ENCODE data around the gene BMERB1. TPM values are rescaled to one million over a fixed set of nuclear protein-coding genes. Genes with fewer than 3 reads are reported as not detected.

BMERB1 gene
- total and polyA plus RNA-seq, 9 of the 15 experiments (the other 6 are each of a cell fraction or from before 2014, with no cell fraction given), result 0.29 to 2.9 (median 0.94) TPM

DNA sequence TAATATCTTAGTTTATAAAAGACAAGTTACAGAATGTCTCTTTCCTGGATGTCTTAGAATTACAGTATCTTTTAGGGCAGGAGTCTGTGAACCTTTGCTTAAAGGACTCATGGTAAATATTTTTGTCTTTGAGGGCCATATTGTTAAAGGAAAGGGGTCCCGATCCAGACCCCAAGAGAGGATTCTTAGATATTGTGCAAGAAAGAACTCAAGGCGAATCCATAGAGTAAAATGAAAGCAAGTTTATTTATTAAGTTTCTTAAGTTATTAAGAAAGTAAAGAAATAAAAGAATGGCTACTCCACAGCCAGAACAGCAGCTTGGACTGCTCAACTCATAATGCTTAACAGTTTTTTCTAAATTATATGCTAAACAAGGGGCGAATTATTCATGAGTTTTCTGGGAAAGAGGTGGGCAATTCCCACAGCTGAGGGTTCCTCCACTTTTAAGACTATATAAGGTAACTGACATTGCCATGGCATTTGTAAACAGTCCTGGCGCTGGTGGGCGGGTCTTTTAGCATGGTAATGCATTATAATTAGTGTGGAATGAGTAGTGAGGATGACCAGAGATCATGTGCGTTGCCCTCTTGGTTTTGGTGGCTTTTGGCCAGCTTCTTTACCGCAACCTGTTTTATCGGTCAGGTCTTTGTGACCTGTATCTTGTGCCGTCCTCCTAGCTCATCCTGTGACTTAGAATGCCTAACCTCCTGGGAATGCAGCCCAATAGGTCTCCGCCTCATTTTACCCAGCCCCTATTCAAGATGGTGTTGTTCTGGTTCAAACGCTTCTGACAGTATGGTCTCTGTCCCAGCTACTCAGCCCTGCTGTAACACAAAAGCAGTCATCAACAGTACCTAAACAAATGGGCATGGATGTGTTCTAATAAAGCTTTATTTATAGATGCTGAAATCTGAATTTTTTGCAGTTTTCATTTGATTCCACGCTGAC is 53.2 kb downstream of the BMERB1 start (continued):
- TF ChIP-seq NR2C1 (IDR thresholded peaks at IDR 0.05) (no peak), NR2C1 (tag; IDR thresholded peaks at IDR 0.05) (peak; percentile 62; the same call in 1 of the 2 replicates), KDM4B (IDR thresholded peaks at IDR 0.05; ENCODE audit: borderline replicate concordance in 2 of 2, low read depth in 1 of 2) (no peak), ZNF212 (CRISPR knock-in tag; IDR thresholded peaks at IDR 0.05) (no peak), CUX1 (CRISPR knock-in tag; IDR thresholded peaks at IDR 0.05) (peak; percentile 78), ZNF384 (IDR thresholded peaks at IDR 0.05; ENCODE audit: low read depth, low read length) (no peak), GABPB2 (CRISPR knock-in tag; conservative IDR thresholded peaks at IDR 0.05) (no peak), BHLHE40 (IDR thresholded peaks at IDR 0.05; ENCODE audit: low read length) (peak; percentile 40; the same call in 1 of the 2 replicates), PCBP1 (IDR thresholded peaks at IDR 0.05; ENCODE audit: low read depth, low read length, poor library complexity, severe bottlenecking) (no peak), BCL6 (CRISPR knock-in tag; IDR thresholded peaks at IDR 0.05) (0 out of 2 replicates have a peak, but pooled peaks have one; percentile 24), HCFC1 (IDR thresholded peaks at IDR 0.05; ENCODE audit: low read depth, low read length) (no peak), NCOA1 (IDR thresholded peaks at IDR 0.05; ENCODE audit: low read depth) (no peak), SMAD3 (CRISPR knock-in tag; conservative IDR thresholded peaks at IDR 0.05) (peak; percentile 81), RCOR1 (IDR thresholded peaks at IDR 0.05; ENCODE audit: borderline replicate concordance in 1 of 2, low read depth in 2 of 2, low read length in 2 of 2) (0 out of 4 replicates have a peak, but pooled peaks of 1 of the 2 experiments have one; percentile 7)
- TF ChIP-seq, protein P1, sequence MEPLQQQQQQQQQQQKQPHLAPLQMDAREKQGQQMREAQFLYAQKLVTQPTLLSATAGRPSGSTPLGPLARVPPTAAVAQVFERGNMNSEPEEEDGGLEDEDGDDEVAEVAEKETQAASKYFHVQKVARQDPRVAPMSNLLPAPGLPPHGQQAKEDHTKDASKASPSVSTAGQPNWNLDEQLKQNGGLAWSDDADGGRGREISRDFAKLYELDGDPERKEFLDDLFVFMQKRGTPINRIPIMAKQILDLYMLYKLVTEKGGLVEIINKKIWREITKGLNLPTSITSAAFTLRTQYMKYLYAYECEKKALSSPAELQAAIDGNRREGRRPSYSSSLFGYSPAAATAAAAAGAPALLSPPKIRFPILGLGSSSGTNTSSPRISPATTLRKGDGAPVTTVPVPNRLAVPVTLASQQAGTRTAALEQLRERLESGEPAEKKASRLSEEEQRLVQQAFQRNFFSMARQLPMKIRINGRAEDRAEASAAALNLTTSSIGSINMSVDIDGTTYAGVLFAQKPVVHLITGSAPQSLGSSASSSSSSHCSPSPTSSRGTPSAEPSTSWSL (CRISPR knock-in tag; IDR thresholded peaks at IDR 0.05; ENCODE audit: borderline replicate concordance), result no peak
- TF ChIP-seq, protein P2, sequence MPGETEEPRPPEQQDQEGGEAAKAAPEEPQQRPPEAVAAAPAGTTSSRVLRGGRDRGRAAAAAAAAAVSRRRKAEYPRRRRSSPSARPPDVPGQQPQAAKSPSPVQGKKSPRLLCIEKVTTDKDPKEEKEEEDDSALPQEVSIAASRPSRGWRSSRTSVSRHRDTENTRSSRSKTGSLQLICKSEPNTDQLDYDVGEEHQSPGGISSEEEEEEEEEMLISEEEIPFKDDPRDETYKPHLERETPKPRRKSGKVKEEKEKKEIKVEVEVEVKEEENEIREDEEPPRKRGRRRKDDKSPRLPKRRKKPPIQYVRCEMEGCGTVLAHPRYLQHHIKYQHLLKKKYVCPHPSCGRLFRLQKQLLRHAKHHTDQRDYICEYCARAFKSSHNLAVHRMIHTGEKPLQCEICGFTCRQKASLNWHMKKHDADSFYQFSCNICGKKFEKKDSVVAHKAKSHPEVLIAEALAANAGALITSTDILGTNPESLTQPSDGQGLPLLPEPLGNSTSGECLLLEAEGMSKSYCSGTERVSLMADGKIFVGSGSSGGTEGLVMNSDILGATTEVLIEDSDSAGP (CRISPR knock-in tag; IDR thresholded peaks at IDR 0.05), result no peak
- TF ChIP-seq, protein P3, sequence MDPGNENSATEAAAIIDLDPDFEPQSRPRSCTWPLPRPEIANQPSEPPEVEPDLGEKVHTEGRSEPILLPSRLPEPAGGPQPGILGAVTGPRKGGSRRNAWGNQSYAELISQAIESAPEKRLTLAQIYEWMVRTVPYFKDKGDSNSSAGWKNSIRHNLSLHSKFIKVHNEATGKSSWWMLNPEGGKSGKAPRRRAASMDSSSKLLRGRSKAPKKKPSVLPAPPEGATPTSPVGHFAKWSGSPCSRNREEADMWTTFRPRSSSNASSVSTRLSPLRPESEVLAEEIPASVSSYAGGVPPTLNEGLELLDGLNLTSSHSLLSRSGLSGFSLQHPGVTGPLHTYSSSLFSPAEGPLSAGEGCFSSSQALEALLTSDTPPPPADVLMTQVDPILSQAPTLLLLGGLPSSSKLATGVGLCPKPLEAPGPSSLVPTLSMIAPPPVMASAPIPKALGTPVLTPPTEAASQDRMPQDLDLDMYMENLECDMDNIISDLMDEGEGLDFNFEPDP (CRISPR knock-in tag; IDR thresholded peaks at IDR 0.05), result peak; percentile 74; the same call in 1 of the 2 replicates

Measured in K562 (cell line).